Peyer's patch (tissue), 4 donors: Measurements from ENCODE around the gene MRPL24.

Experiments used
- POLR2A ChIP-seq, 2 donors: fragments of 450-650 bp; IDR thresholded peaks; one replicate each; pipeline ENCODE4 v1.5.1; 2017; ENCODE audit warnings: antibody characterized with exemption in 2 of 2, mild to moderate bottlenecking in 2 of 2, moderate library complexity in 2 of 2
- TF ChIP-seq, protein P1 (sequence below), 6 experiments: fragments of 450-650 bp in 4 of 6; fragments of 200-600 bp in 2 of 6; sonication (generic) in 1 of 6; IDR thresholded peaks; one replicate each; pipeline ENCODE4 v1.5.1; 2017 to 2019; ENCODE audit warnings: antibody characterized with exemption in 6 of 6, mild to moderate bottlenecking in 3 of 6, moderate library complexity in 1 of 6

GRCh38 chr1:156721131-156721530, 19.8 kb downstream of the MRPL24 start:
- TF ChIP-seq, protein P1, sequence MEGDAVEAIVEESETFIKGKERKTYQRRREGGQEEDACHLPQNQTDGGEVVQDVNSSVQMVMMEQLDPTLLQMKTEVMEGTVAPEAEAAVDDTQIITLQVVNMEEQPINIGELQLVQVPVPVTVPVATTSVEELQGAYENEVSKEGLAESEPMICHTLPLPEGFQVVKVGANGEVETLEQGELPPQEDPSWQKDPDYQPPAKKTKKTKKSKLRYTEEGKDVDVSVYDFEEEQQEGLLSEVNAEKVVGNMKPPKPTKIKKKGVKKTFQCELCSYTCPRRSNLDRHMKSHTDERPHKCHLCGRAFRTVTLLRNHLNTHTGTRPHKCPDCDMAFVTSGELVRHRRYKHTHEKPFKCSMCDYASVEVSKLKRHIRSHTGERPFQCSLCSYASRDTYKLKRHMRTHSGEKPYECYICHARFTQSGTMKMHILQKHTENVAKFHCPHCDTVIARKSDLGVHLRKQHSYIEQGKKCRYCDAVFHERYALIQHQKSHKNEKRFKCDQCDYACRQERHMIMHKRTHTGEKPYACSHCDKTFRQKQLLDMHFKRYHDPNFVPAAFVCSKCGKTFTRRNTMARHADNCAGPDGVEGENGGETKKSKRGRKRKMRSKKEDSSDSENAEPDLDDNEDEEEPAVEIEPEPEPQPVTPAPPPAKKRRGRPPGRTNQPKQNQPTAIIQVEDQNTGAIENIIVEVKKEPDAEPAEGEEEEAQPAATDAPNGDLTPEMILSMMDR (IDR thresholded peaks at IDR 0.05), result no peak
- no peak for TF ChIP-seq POLR2A (IDR thresholded peaks at IDR 0.05)
